Activated T-helper 17 cell treated with anti-CD3 and anti-CD28 coated beads, Interleukin-2, amount 50 U/mL, for 72 hours (primary cell): Measurements from ENCODE around the gene MEGF9. TPM values are rescaled to one million over a fixed set of nuclear protein-coding genes. Genes with fewer than 3 reads are reported as not detected.
"Not testable (repeated sequence)": the region's sequence is repeated elsewhere in the genome, so short reads cannot be mapped to it uniquely, and the experiment has no call there.

Experiments used
- ATAC-seq: fragments of 150-1000 bp; cut with Tn5 transposase; replicated peaks from 2 replicates; pipeline ENCODE4 v1.10.0; 2021; ENCODE audit warnings: mild to moderate bottlenecking, moderate library complexity
- H3K27ac Mint-ChIP-seq: one replicate; pipeline ENCODE4 v1.8.0; 2022; ENCODE audit warnings: mixed read lengths
- H3K27me3 Mint-ChIP-seq: one replicate; pipeline ENCODE4 v1.8.0; 2022; ENCODE audit warnings: mixed read lengths
- H3K36me3 Mint-ChIP-seq: one replicate; pipeline ENCODE4 v1.8.0; 2022; ENCODE audit warnings: low read depth, mild to moderate bottlenecking, mixed read lengths
- H3K4me1 Mint-ChIP-seq: one replicate; pipeline ENCODE4 v1.8.0; 2022; ENCODE audit warnings: mixed read lengths
- H3K4me3 Mint-ChIP-seq: one replicate; pipeline ENCODE4 v1.8.0; 2022; ENCODE audit warnings: mild to moderate bottlenecking, mixed read lengths
- H3K9me3 Mint-ChIP-seq: one replicate; pipeline ENCODE4 v1.8.0; 2022; ENCODE audit warnings: mixed read lengths
- total RNA-seq, 2 donors: library from RNA; stranded (reverse); gene quantifications; one replicate each; pipeline ENCODE4 v1.2.3, GENCODE V29; 2022

The MEGF9 gene
- total RNA-seq, 2 donors from 2014 or later: 3.3 to 4.1 TPM

- H3K27ac Mint-ChIP-seq: no peak overlapping the region
- no peaks in the 10 kb centered on the region for H3K9me3 Mint-ChIP-seq
- no peaks in the 10 kb centered on the region for H3K27me3 Mint-ChIP-seq
- H3K36me3 Mint-ChIP-seq: no peaks in the 10 kb centered on the region
- no peak for ATAC-seq
- no peak overlapping the region for H3K4me3 Mint-ChIP-seq
- H3K4me1 Mint-ChIP-seq: no peaks in the 10 kb centered on the region
These were observed 68.5 kb downstream of the MEGF9 start for GRCh38 chr9:120645760-120646159.

GRCh38 chr9:120643061-120643460 lies 71.2 kb downstream of the MEGF9 start:
- no peaks in the 10 kb centered on the region for H3K4me1 Mint-ChIP-seq
- H3K27ac Mint-ChIP-seq: no peak overlapping the region
- ATAC-seq: no peak

GRCh38 chr9:120642129-120642770 lies 72.0 kb downstream of the MEGF9 start:
- no peak for ATAC-seq
- H3K4me3 Mint-ChIP-seq: no peak overlapping the region
- no peaks in the 10 kb centered on the region for H3K9me3 Mint-ChIP-seq
- H3K4me1 Mint-ChIP-seq: no peaks in the 10 kb centered on the region
- H3K27me3 Mint-ChIP-seq: no peaks in the 10 kb centered on the region
- H3K27ac Mint-ChIP-seq: no peak overlapping the region
- no peaks in the 10 kb centered on the region for H3K36me3 Mint-ChIP-seq

More at GRCh38 chr9:120643061-120643460, 71.2 kb downstream of the MEGF9 start:
- Mint-ChIP-seq H3K4me3 (no peak overlapping the region), H3K36me3 (no peaks in the 10 kb centered on the region), H3K9me3 (no peaks in the 10 kb centered on the region), H3K27me3 (no peaks in the 10 kb centered on the region)

GRCh38 chr9:120640874-120641273 lies 73.4 kb downstream of the MEGF9 start:
- H3K36me3 Mint-ChIP-seq, H3K27ac Mint-ChIP-seq, H3K4me1 Mint-ChIP-seq, H3K27me3 Mint-ChIP-seq, ATAC-seq, H3K4me3 Mint-ChIP-seq, H3K9me3 Mint-ChIP-seq: not testable (repeated sequence)

- Mint-ChIP-seq H3K4me3 (no peak overlapping the region), H3K36me3 (no peaks in the 10 kb centered on the region), H3K9me3 (peaks cover 3% of the 10 kb centered on the region), H3K4me1 (no peaks in the 10 kb centered on the region), H3K27ac (no peak overlapping the region), H3K27me3 (no peaks in the 10 kb centered on the region)
- ATAC-seq: no peak
These were observed 73.9 kb downstream of the MEGF9 start for GRCh38 chr9:120640380-120640779.

DNA sequence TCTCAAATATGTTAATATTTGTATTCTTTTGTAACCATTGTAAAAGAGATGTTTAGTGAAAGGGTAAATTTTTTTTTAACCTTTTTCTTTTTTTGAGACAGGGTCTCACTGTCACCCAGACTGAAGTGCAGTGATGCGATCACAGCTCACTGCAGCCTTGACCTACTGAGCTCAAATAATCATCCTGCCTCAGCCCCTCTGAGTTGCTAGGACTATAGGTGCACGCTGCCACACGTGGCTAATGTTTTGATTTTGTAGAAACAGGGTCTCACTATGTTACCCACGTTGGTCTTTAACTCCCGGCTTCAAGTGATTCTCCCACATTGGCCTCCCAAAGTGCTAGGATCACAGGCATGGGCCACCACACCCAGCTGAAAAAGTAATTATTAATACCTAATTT lies 76.4 kb downstream of the MEGF9 start:
- Mint-ChIP-seq H3K36me3 (no peaks in the 10 kb centered on the region), H3K27ac (no peak overlapping the region), H3K4me3 (no peak overlapping the region), H3K9me3 (peaks cover 3% of the 10 kb centered on the region), H3K4me1 (no peaks in the 10 kb centered on the region), H3K27me3 (no peaks in the 10 kb centered on the region)
- no peak for ATAC-seq

GRCh38 chr9:120636194-120636957 lies 77.9 kb downstream of the MEGF9 start:
- no peak overlapping the region for H3K4me3 Mint-ChIP-seq
- no peaks in the 10 kb centered on the region for H3K4me1 Mint-ChIP-seq

DNA sequence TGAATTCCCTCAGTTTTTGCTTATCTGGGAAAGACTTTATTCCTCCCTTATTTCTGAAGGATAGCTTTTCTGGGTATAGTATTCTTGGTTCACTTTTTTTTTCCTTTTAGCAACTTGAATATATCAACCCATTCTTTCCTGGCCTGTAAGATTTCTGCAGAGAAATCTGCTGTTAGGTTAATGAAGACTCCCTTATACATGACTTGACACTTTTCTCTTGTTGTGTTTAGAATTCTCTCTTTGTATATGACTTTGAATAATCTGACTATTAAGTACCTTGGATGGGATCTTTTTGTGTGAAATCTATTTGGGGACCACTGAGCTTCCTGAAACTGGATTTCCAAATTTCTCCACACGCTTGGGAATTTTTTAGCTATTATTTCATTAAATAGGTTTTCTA lies 79.3 kb downstream of the MEGF9 start:
- no peak overlapping the region for H3K27ac Mint-ChIP-seq
- no peak overlapping the region for H3K4me3 Mint-ChIP-seq
- no peaks in the 10 kb centered on the region for H3K4me1 Mint-ChIP-seq
- peaks cover 3% of the 10 kb centered on the region for H3K9me3 Mint-ChIP-seq
- no peaks in the 10 kb centered on the region for H3K27me3 Mint-ChIP-seq
- no peaks in the 10 kb centered on the region for H3K36me3 Mint-ChIP-seq
- ATAC-seq: no peak

More at GRCh38 chr9:120636194-120636957, 77.9 kb downstream of the MEGF9 start:
- H3K27ac Mint-ChIP-seq: no peak overlapping the region
- H3K27me3 Mint-ChIP-seq: no peaks in the 10 kb centered on the region
- H3K36me3 Mint-ChIP-seq: no peaks in the 10 kb centered on the region
- peaks cover 3% of the 10 kb centered on the region for H3K9me3 Mint-ChIP-seq
- no peak for ATAC-seq

GRCh38 chr9:120630333-120630732 lies 83.9 kb downstream of the MEGF9 start:
- no peaks in the 10 kb centered on the region for H3K36me3 Mint-ChIP-seq
- H3K9me3 Mint-ChIP-seq: no peaks in the 10 kb centered on the region
- no peak overlapping the region for H3K4me3 Mint-ChIP-seq
- no peaks in the 10 kb centered on the region for H3K4me1 Mint-ChIP-seq
- no peak overlapping the region for H3K27ac Mint-ChIP-seq
- ATAC-seq: no peak
- no peaks in the 10 kb centered on the region for H3K27me3 Mint-ChIP-seq

GRCh38 chr9:120628925-120629497 lies 85.3 kb downstream of the MEGF9 start:
- H3K27me3 Mint-ChIP-seq, ATAC-seq, H3K27ac Mint-ChIP-seq, H3K36me3 Mint-ChIP-seq, H3K4me1 Mint-ChIP-seq, H3K4me3 Mint-ChIP-seq, H3K9me3 Mint-ChIP-seq: not testable (repeated sequence)

DNA sequence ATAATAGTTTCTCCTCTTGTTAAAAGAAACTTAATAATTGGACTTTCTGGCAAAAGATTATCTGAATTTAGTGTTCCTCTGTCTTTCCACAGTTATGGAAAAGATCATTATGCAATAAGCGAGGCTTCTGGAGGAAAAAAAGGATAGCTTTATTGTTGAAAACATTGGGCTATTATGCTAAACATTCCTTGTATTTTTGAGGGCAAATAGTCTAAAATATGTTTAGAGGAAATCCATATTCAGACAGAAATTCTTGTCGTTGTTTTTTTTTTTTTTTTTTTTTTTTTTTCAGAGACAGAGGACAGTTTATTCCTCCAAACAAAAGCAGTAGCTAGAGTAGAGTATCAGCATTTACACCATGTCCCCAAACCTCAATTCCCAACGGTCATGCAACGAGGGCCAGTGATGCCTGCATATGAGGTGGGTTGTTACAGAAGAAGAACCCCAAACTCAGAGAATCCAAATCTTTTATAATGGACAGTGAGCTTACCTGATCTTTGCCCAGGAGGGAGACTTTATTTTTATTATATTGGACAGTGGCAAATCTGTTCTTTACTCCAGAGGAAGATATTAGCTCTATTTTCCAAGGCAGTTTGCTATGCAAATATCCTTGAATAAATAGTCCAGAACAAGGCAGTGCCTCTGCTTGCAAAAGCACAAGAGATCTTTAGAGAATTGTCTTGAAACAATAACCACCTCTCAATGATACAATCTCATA lies 85.9 kb downstream of the MEGF9 start:
- H3K27me3 Mint-ChIP-seq: no peaks in the 10 kb centered on the region
- no peaks in the 10 kb centered on the region for H3K9me3 Mint-ChIP-seq
- no peak overlapping the region for H3K27ac Mint-ChIP-seq
- no peaks in the 10 kb centered on the region for H3K36me3 Mint-ChIP-seq
- no peak for ATAC-seq
- H3K4me3 Mint-ChIP-seq: no peak overlapping the region
- H3K4me1 Mint-ChIP-seq: no peaks in the 10 kb centered on the region

DNA sequence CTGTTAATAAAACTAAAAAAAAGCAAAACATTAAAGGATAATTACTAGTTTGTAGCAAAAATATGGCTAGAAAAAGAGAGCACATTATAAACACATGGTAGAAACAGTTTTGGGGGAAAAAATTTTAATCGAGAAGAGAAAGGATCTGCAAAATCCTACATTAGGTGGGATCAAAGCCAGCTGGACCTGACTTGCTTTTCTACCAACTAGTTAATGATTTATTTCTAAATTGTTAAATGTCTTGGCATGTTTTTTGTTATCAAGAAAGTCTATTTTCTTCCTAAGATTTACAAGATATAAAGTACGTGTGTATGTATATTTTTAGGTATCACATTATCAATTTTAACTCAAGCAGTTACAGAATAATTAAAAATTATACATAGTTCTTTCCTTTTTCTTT lies 87.2 kb downstream of the MEGF9 start:
- H3K36me3 Mint-ChIP-seq: no peaks in the 10 kb centered on the region
- no peaks in the 10 kb centered on the region for H3K9me3 Mint-ChIP-seq
- no peak overlapping the region for H3K4me3 Mint-ChIP-seq
- no peaks in the 10 kb centered on the region for H3K27me3 Mint-ChIP-seq
- ATAC-seq: no peak
- no peak overlapping the region for H3K27ac Mint-ChIP-seq
- H3K4me1 Mint-ChIP-seq: no peaks in the 10 kb centered on the region

DNA sequence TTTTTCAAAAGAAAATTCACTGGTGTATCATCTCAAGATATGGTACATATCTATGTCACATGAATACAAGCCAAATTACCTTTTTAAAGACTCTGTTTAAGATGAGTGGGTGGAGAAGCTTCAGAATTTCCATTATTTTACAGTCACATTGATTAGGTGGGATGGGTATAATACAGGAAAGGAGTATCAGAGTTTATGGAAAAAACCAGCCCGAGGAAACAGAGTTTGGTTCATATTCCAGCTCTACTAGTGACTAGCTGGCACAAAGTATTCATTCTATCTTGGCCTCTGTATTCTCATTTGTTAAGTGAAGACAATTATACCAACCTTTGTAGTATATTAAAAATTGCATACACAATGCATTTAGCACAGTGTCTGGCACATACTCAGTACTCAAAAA lies 87.8 kb downstream of the MEGF9 start:
- no peak for ATAC-seq
- Mint-ChIP-seq H3K4me1 (no peaks in the 10 kb centered on the region), H3K36me3 (no peaks in the 10 kb centered on the region), H3K9me3 (no peaks in the 10 kb centered on the region), H3K27me3 (no peaks in the 10 kb centered on the region), H3K27ac (no peak overlapping the region), H3K4me3 (no peak overlapping the region)

DNA sequence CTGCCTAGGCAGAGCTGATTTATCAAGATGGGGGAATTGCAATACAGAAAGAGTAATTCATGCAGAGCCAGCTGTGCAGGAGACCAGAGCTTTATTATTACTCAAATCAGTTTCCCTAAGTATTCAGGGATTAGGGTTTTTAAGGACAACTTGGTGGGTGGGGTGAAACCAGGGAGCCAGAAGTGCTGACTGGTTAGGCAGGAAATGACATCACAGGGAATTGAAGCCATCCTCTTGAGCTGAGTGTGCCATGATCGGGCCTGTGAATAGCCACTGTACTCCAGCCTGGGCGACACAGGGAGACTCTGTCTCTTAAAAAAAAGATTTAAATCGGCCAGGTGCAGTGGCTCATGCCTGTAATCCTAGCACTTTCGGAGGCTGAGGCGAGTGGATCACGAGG lies 89.0 kb downstream of the MEGF9 start:
- peak overlapping the region; percentile 36 for H3K27ac Mint-ChIP-seq
- no peaks in the 10 kb centered on the region for H3K9me3 Mint-ChIP-seq
- no peak for ATAC-seq
- no peak overlapping the region for H3K4me3 Mint-ChIP-seq
- no peaks in the 10 kb centered on the region for H3K27me3 Mint-ChIP-seq
- H3K4me1 Mint-ChIP-seq: peaks cover 3% of the 10 kb centered on the region
- H3K36me3 Mint-ChIP-seq: no peaks in the 10 kb centered on the region

- H3K27me3 Mint-ChIP-seq: no peaks in the 10 kb centered on the region
- no peaks in the 10 kb centered on the region for H3K9me3 Mint-ChIP-seq
- H3K4me1 Mint-ChIP-seq: peaks cover 7% of the 10 kb centered on the region
- no peaks in the 10 kb centered on the region for H3K36me3 Mint-ChIP-seq
- no peak for ATAC-seq
- no peak overlapping the region for H3K4me3 Mint-ChIP-seq
- no peak overlapping the region for H3K27ac Mint-ChIP-seq
These were observed 91.5 kb downstream of the MEGF9 start for GRCh38 chr9:120622790-120623189.
